Measurements from ENCODE around the gene SVOP.

SVOP gene

GRCh38 chr12:109016978-109017377 is 3.9 kb downstream of the SVOP start:
- Histone ChIP-seq H3K4me3 (ENCODE audit: severe bottlenecking) (no peak overlapping the region), H3K4me1 (ENCODE audit: insufficient read depth, poor library complexity, severe bottlenecking) (no peaks in the 10 kb centered on the region), H3K27me3 (ENCODE audit: insufficient read depth, poor library complexity, severe bottlenecking) (no peaks in the 10 kb centered on the region), H3K9me3 (ENCODE audit: severe bottlenecking) (no peaks in the 10 kb centered on the region), H3K36me3 (ENCODE audit: low read depth) (no peaks in the 10 kb centered on the region), H3K27ac (ENCODE audit: poor library complexity, severe bottlenecking) (no peak overlapping the region)
- DNase-seq (ENCODE audit: low spot score) (no peak), ATAC-seq (ENCODE audit: low read depth) (no peak)
- TF ChIP-seq, protein P1, sequence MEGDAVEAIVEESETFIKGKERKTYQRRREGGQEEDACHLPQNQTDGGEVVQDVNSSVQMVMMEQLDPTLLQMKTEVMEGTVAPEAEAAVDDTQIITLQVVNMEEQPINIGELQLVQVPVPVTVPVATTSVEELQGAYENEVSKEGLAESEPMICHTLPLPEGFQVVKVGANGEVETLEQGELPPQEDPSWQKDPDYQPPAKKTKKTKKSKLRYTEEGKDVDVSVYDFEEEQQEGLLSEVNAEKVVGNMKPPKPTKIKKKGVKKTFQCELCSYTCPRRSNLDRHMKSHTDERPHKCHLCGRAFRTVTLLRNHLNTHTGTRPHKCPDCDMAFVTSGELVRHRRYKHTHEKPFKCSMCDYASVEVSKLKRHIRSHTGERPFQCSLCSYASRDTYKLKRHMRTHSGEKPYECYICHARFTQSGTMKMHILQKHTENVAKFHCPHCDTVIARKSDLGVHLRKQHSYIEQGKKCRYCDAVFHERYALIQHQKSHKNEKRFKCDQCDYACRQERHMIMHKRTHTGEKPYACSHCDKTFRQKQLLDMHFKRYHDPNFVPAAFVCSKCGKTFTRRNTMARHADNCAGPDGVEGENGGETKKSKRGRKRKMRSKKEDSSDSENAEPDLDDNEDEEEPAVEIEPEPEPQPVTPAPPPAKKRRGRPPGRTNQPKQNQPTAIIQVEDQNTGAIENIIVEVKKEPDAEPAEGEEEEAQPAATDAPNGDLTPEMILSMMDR (IDR thresholded peaks at IDR 0.05; ENCODE audit: poor library complexity, severe bottlenecking), result no peak

DNA sequence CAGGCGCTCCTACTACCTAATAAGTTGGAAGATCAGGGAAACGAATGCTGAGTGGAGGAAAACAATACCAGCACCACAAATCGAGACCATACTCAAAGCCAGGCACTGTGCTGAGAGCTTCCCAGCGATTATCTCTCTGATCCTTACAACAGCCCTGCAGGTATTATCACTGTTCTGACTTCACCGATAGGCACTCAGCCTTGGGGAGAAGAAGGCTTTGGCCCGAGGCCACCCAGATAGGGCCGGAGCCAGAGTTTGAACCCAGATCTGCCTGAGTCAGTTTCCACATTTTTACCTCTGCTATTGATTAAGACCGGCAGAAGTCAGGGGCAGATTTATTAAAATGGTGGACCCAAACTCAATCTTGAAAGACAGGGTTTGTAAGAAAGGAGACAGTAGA is 4.9 kb downstream of the SVOP start:
- H3K27ac ChIP-seq (ENCODE audit: poor library complexity, severe bottlenecking), result no peak overlapping the region
- H3K9me3 ChIP-seq (ENCODE audit: severe bottlenecking), result no peaks in the 10 kb centered on the region
- no peak for ATAC-seq (ENCODE audit: low read depth)
- no peaks in the 10 kb centered on the region for H3K4me1 ChIP-seq (ENCODE audit: insufficient read depth, poor library complexity, severe bottlenecking)
- no peaks in the 10 kb centered on the region for H3K27me3 ChIP-seq (ENCODE audit: insufficient read depth, poor library complexity, severe bottlenecking)
- no peak for DNase-seq (ENCODE audit: low spot score)
- no peak overlapping the region for H3K4me3 ChIP-seq (ENCODE audit: severe bottlenecking)
- TF ChIP-seq, protein P1 (IDR thresholded peaks at IDR 0.05; ENCODE audit: poor library complexity, severe bottlenecking), result no peak
- H3K36me3 ChIP-seq (ENCODE audit: low read depth), result no peaks in the 10 kb centered on the region

GRCh38 chr12:109014984-109015765 is 5.7 kb downstream of the SVOP start:
- ATAC-seq (ENCODE audit: low read depth) (no peak), DNase-seq (ENCODE audit: low spot score) (no peak)
- Histone ChIP-seq H3K9me3 (ENCODE audit: severe bottlenecking) (no peaks in the 10 kb centered on the region), H3K4me1 (ENCODE audit: insufficient read depth, poor library complexity, severe bottlenecking) (no peaks in the 10 kb centered on the region), H3K27ac (ENCODE audit: poor library complexity, severe bottlenecking) (no peak overlapping the region), H3K4me3 (ENCODE audit: severe bottlenecking) (no peak overlapping the region), H3K27me3 (ENCODE audit: insufficient read depth, poor library complexity, severe bottlenecking) (no peaks in the 10 kb centered on the region), H3K36me3 (ENCODE audit: low read depth) (no peaks in the 10 kb centered on the region)
- TF ChIP-seq, protein P1 (IDR thresholded peaks at IDR 0.05; ENCODE audit: poor library complexity, severe bottlenecking), result no peak

- Histone ChIP-seq H3K9me3 (ENCODE audit: severe bottlenecking) (no peaks in the 10 kb centered on the region), H3K27me3 (ENCODE audit: insufficient read depth, poor library complexity, severe bottlenecking) (no peaks in the 10 kb centered on the region), H3K4me1 (ENCODE audit: insufficient read depth, poor library complexity, severe bottlenecking) (no peaks in the 10 kb centered on the region), H3K27ac (ENCODE audit: poor library complexity, severe bottlenecking) (no peak overlapping the region), H3K4me3 (ENCODE audit: severe bottlenecking) (no peak overlapping the region), H3K36me3 (ENCODE audit: low read depth) (no peaks in the 10 kb centered on the region)
- no peak for ATAC-seq (ENCODE audit: low read depth)
- TF ChIP-seq, protein P1 (IDR thresholded peaks at IDR 0.05; ENCODE audit: poor library complexity, severe bottlenecking), result no peak
- no peak for DNase-seq (ENCODE audit: low spot score)
These were observed 10.6 kb downstream of the SVOP start for GRCh38 chr12:109010259-109010658.

DNA sequence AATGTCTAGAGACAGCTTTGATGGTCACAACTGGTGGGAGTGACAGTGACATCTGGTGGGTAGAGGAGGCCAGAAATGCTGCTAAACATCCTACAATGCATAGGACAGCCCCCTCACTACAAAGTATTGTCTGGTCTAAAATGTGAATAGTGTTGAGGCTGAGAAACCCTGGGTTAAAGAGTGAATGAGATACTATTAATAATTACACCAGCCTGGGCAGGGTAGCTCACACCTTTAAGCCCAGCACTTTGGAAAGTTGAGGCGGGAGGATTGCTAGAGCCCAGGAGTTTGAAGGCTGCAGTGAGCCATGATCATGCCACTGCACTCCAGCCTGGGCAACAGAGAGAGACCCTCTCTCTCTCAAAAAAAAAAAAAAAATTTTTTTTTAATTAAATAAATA is 11.1 kb downstream of the SVOP start:
- Histone ChIP-seq H3K4me1 (ENCODE audit: insufficient read depth, poor library complexity, severe bottlenecking) (no peaks in the 10 kb centered on the region), H3K27ac (ENCODE audit: poor library complexity, severe bottlenecking) (no peak overlapping the region), H3K27me3 (ENCODE audit: insufficient read depth, poor library complexity, severe bottlenecking) (no peaks in the 10 kb centered on the region), H3K4me3 (ENCODE audit: severe bottlenecking) (no peak overlapping the region), H3K9me3 (ENCODE audit: severe bottlenecking) (no peaks in the 10 kb centered on the region), H3K36me3 (ENCODE audit: low read depth) (no peaks in the 10 kb centered on the region)
- DNase-seq (ENCODE audit: low spot score) (no peak), ATAC-seq (ENCODE audit: low read depth) (no peak)
- TF ChIP-seq, protein P1 (IDR thresholded peaks at IDR 0.05; ENCODE audit: poor library complexity, severe bottlenecking), result no peak

Measured in RWPE2 (cell line).